H1 (cell line): ENCODE data around the gene TNPO2. TPM values are rescaled to one million over a fixed set of nuclear protein-coding genes. Genes with fewer than 3 reads are reported as not detected.
A peak's percentile ranks its signal among the peaks of the same experiment; 100 is the strongest.

Source experiments
- CTCF ChIA-PET: fragments of 300-600 bp; sonication (Branson Sonifier 250); formaldehyde crosslinking; loops from one replicate; lab custom pipeline; 2021; ENCODE audit not compliant: partially characterized antibody; lab: Charles Lee
- POLR2A ChIA-PET: fragments of 300-600 bp; sonication (Branson Sonifier 250); formaldehyde crosslinking; loops from one replicate; lab custom pipeline; 2021; ENCODE audit warnings: inconsistent platforms; ENCODE audit not compliant: partially characterized antibody; lab: Charles Lee
- DNase-seq, 2 experiments: peaks; one replicate each; pipeline versions ENCODE4 v3.0.0 to v3.0.0-alpha.2; 2010 to 2022; ENCODE audit warnings: low spot score in 2 of 2, low read depth in 1 of 2, mixed read lengths in 1 of 2
- FAIRE-seq: peaks from 2 replicates; lab custom pipeline; 2011; peaks lifted over from hg19 to GRCh38; lab: Jason Lieb, UNC
- H2AFZ ChIP-seq: 2 replicates; pipeline ENCODE4 v1.8.1; 2012; ENCODE audit warnings: low read length, inconsistent platforms
- H2AK5ac ChIP-seq: 2 replicates; pipeline ENCODE4 v1.6.1; 2013; ENCODE audit warnings: low read depth, low read length
- H2BK120ac ChIP-seq: replicated peaks from 2 replicates; pipeline ENCODE3; 2013; ENCODE audit warnings: low read depth, low read length, inconsistent platforms
- H2BK12ac ChIP-seq: 2 replicates; pipeline ENCODE4 v1.6.1; 2013; ENCODE audit warnings: low read depth, low read length
- H2BK15ac ChIP-seq: 2 replicates; pipeline ENCODE4 v1.6.1; 2013; ENCODE audit warnings: low read length
- H2BK20ac ChIP-seq: 2 replicates; pipeline ENCODE4 v1.6.1; 2013; ENCODE audit warnings: low read length
- H2BK5ac ChIP-seq: 2 replicates; pipeline ENCODE4 v1.6.1; 2013; ENCODE audit warnings: low read depth, low read length
- H3K14ac ChIP-seq: 2 replicates; pipeline ENCODE4 v1.6.1; 2013; ENCODE audit warnings: inconsistent platforms; ENCODE audit not compliant: insufficient read length
- H3K18ac ChIP-seq: 2 replicates; pipeline ENCODE4 v1.6.1; 2013; ENCODE audit warnings: low read length; ENCODE audit errors: extremely low read depth
- H3K23ac ChIP-seq: 2 replicates; pipeline ENCODE4 v1.6.1; 2013; ENCODE audit warnings: inconsistent platforms; ENCODE audit not compliant: insufficient read length
- H3K23me2 ChIP-seq: 2 replicates; pipeline ENCODE4 v1.6.1; 2013; ENCODE audit warnings: low read depth, low read length
- H3K27ac ChIP-seq: 2 replicates; pipeline ENCODE4 v1.6.1; 2011; ENCODE audit warnings: low read depth, low read length, inconsistent platforms
- H3K27me3 ChIP-seq, 4 experiments: replicated peaks in 1 of 4; 1 replicate in 1 of 4; 2 replicates in 3 of 4; pipeline versions ENCODE4 v1.6.1 to v1.8.1; 2011 to 2013; ENCODE audit warnings: low read length in 3 of 4, mild to moderate bottlenecking in 3 of 4, inconsistent platforms in 2 of 4, mixed read lengths in 2 of 4, moderate library complexity in 1 of 4; ENCODE audit not compliant: control insufficient read depth in 3 of 4, insufficient read depth in 3 of 4; ENCODE audit errors: extremely low read depth in 1 of 4
- H3K36me3 ChIP-seq, 4 experiments: 2 replicates each; pipeline versions ENCODE4 v1.6.1 to v1.8.1; 2011 to 2013; ENCODE audit warnings: mild to moderate bottlenecking in 4 of 4, low read length in 3 of 4, moderate library complexity in 2 of 4, control low read depth in 1 of 4, inconsistent platforms in 1 of 4; ENCODE audit not compliant: insufficient read depth in 4 of 4, control insufficient read depth in 2 of 4
- H3K4ac ChIP-seq: replicated peaks from 2 replicates; pipeline ENCODE3; 2013; ENCODE audit warnings: low read length, low read depth, mixed read lengths, inconsistent platforms; ENCODE audit not compliant: insufficient read length
- H3K4me1 ChIP-seq, 4 experiments: replicated peaks in 1 of 4; 1 replicate in 1 of 4; 2 replicates in 3 of 4; pipeline versions ENCODE4 v1.6.1 to v1.8.1; 2011 to 2013; ENCODE audit warnings: low read length in 3 of 4, inconsistent platforms in 2 of 4, mixed read lengths in 1 of 4; ENCODE audit not compliant: insufficient read depth in 4 of 4, control insufficient read depth in 3 of 4
- H3K4me2 ChIP-seq, 2 experiments: 2 replicates each; pipeline versions ENCODE4 v1.6.1 to v1.8.1; 2011 to 2013; ENCODE audit warnings: low read depth in 2 of 2, low read length in 2 of 2, control low read depth in 1 of 2, inconsistent platforms in 1 of 2, mild to moderate bottlenecking in 1 of 2; ENCODE audit not compliant: insufficient read depth in 1 of 2
- H3K4me3 ChIP-seq, 4 experiments: fragments of 200-600, 300-600 bp in 1 of 4; sonication (generic), shearing (Covaris generic), sonication (Bioruptor Twin) in 1 of 4; 2 replicates each; pipeline versions ENCODE4 v1.5.1 to v1.8.1; 2011 to 2016; ENCODE audit warnings: low read length in 4 of 4, low read depth in 3 of 4, control low read depth in 2 of 4, inconsistent platforms in 2 of 4, mild to moderate bottlenecking in 2 of 4, mixed read lengths in 1 of 4, moderate library complexity in 1 of 4; ENCODE audit not compliant: insufficient read depth in 2 of 4; ENCODE audit errors: extremely low read depth in 1 of 4
- H3K56ac ChIP-seq: replicated peaks from 2 replicates; pipeline ENCODE3; 2013; ENCODE audit warnings: low read depth, mild to moderate bottlenecking, mixed read lengths, low read length, inconsistent platforms; ENCODE audit not compliant: insufficient read length
- H3K79me1 ChIP-seq: 2 replicates; pipeline ENCODE4 v1.6.1; 2013; ENCODE audit warnings: low read depth, low read length, control low read depth
- H3K79me2 ChIP-seq, 2 experiments: 2 replicates each; pipeline versions ENCODE4 v1.6.1 to v1.8.1; 2012 to 2013; ENCODE audit warnings: low read length in 2 of 2, mild to moderate bottlenecking in 2 of 2, inconsistent platforms in 1 of 2; ENCODE audit not compliant: insufficient read depth in 2 of 2, control insufficient read depth in 1 of 2
- H3K9ac ChIP-seq, 4 experiments: replicated peaks in 1 of 4; 1 replicate in 1 of 4; 2 replicates in 3 of 4; pipeline versions ENCODE4 v1.6.1 to v1.8.1; 2011 to 2013; ENCODE audit warnings: low read depth in 3 of 4, low read length in 3 of 4, control low read depth in 2 of 4, mild to moderate bottlenecking in 2 of 4, moderate library complexity in 2 of 4, inconsistent platforms in 1 of 4; ENCODE audit errors: extremely low read depth in 1 of 4
- H3K9me3 ChIP-seq, 2 experiments: 2 replicates each; pipeline versions ENCODE4 v1.6.1 to v1.8.1; 2012 to 2013; ENCODE audit warnings: mild to moderate bottlenecking in 2 of 2, moderate library complexity in 2 of 2, control low read depth in 1 of 2, inconsistent platforms in 1 of 2, low read depth in 1 of 2, low read length in 1 of 2, mixed read lengths in 1 of 2; ENCODE audit not compliant: insufficient read depth in 2 of 2
- H4K20me1 ChIP-seq, 2 experiments: replicated peaks in 1 of 2; 2 replicates each; pipeline versions ENCODE3 to v1.8.1; 2011 to 2013; ENCODE audit warnings: inconsistent platforms in 2 of 2, low read length in 2 of 2, mild to moderate bottlenecking in 1 of 2; ENCODE audit not compliant: insufficient read depth in 2 of 2, control insufficient read depth in 1 of 2
- H4K5ac ChIP-seq: 2 replicates; pipeline ENCODE4 v1.6.1; 2013; ENCODE audit warnings: low read length, low read depth, mixed read lengths, inconsistent platforms; ENCODE audit not compliant: insufficient read length
- H4K8ac ChIP-seq: 2 replicates; pipeline ENCODE4 v1.8.0; 2013; ENCODE audit warnings: mild to moderate bottlenecking, moderate library complexity, low read length, inconsistent platforms; ENCODE audit not compliant: insufficient read depth; ENCODE audit errors: extremely low read depth
- H4K91ac ChIP-seq: replicated peaks from 2 replicates; pipeline ENCODE3; 2013; ENCODE audit warnings: low read length, mixed read lengths, inconsistent platforms; ENCODE audit not compliant: insufficient read length
- GABPA ChIP-seq: IDR thresholded peaks from 2 replicates; pipeline ENCODE4 v1.6.1; 2011; ENCODE audit warnings: mild to moderate bottlenecking, low read length, moderate library complexity, borderline replicate concordance; ENCODE audit not compliant: insufficient read depth
- KDM5A ChIP-seq: fragments of 200-600 bp; IDR thresholded peaks from 2 replicates; pipeline ENCODE4 v1.7.1; 2012; ENCODE audit warnings: mild to moderate bottlenecking, low read length, inconsistent platforms, mixed read lengths
- MAFK ChIP-seq: IDR thresholded peaks from 2 replicates; pipeline ENCODE4 v1.6.1; 2012; ENCODE audit warnings: low read depth, mild to moderate bottlenecking, improper control_type of control experiment, low read length
- POLR2A ChIP-seq, 2 experiments: IDR thresholded peaks; 1 replicate in 1 of 2; 2 replicates in 1 of 2; pipeline ENCODE4 v1.6.1; 2011; ENCODE audit warnings: low read depth in 2 of 2, low read length in 2 of 2, mild to moderate bottlenecking in 2 of 2; ENCODE audit errors: control extremely low read depth in 1 of 2
- POLR2AphosphoS5 ChIP-seq: IDR thresholded peaks from 2 replicates; pipeline ENCODE4 v1.6.1; 2011; ENCODE audit warnings: low read depth, low read length
- WGBS, 2 experiments: shearing (Covaris generic) in 1 of 2; methylation state at CpG; one replicate each; pipeline versions ENCODE4 v1.1.6 to v1.1.7; 2013 to 2015; ENCODE audit warnings: low lambda C conversion rate in 2 of 2, mixed read lengths in 2 of 2, inconsistent platforms in 1 of 2, low coverage in 1 of 2, missing lambda C conversion rate in 1 of 2; ENCODE audit not compliant: insufficient replicate concordance in 2 of 2, insufficient coverage in 1 of 2, insufficient read length in 1 of 2; ENCODE audit errors: extremely low coverage in 1 of 2, missing lambda C conversion rate in 1 of 2; 5-methylcytosine and 5-hydroxymethylcytosine counted together
- polyA plus RNA-seq, 7 experiments: library from polyadenylated mRNA; depleted of rRNA in 3 of 7; stranded (reverse) in 5 of 7; unstranded in 2 of 7; fragments of >200 nt in 5 of 7; fragments of 200-250 nt in 2 of 7; gene quantifications; 1 replicate in 5 of 7; 2 replicates in 1 of 7; 4 replicates in 1 of 7; pipeline versions ENCODE4 v1.2.1 to v1.2.3, GENCODE V29; 2011 to 2013; ENCODE audit warnings: missing spikeins in 2 of 7, mixed read lengths in 2 of 7
- total RNA-seq: library from RNA; stranded (reverse); fragmentation: NEBNext Ultra II Directional; extraction: Animal tissue kit (Norgen Biotek cat#: 25700); gene quantifications from 2 replicates; pipeline ENCODE4 v1.2.1, GENCODE V29; 2021

TNPO2 gene
- total and polyA plus RNA-seq, 2 of the 8 experiments (the other 6 are each of a cell fraction or from before 2014, with no cell fraction given): 112 to 121 TPM

DNA sequence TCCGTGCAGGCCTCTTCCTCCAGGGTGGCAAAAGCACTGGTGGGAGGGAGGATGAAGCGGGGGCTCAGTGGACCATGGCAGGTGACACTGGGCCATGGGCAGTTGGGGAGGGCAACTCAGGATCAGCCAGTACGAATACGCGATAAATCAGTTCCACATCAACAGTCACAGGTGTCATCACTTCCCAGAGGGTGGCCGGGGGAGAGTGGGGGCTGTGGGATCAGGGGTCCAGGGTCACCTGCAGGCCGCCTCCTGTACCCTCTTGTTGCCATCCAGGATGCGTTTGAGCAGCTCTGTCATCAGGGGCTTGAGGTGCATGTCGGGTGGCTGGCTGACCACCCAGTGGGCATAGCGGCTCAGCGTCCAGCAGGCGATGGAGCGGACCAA, 17.4 kb downstream of the TNPO2 start:
- Histone ChIP-seq H3K4me3 (no peak overlapping the region), H3K36me3 (peaks cover 40 to 77% (median 67%) of the 10 kb centered on the region in 4 experiments)
- CTCF ChIA-PET: interaction anchor here (0.6 to 1.4 kb wide), 6 partner anchors 9 to 191 kb away, joined by 3 to 4 read pairs (median 4); partner anchors contain the start of gene FBXW9

More for the DNA sequence above, 17.4 kb downstream of the TNPO2 start:
- no peaks in the 10 kb centered on the region for H3K27me3 ChIP-seq
- H3K9me3 ChIP-seq: no peaks in the 10 kb centered on the region
- H2AFZ ChIP-seq: no peak overlapping the region
- H3K56ac ChIP-seq: no peak overlapping the region
- H3K23me2 ChIP-seq: no peaks in the 10 kb centered on the region
- no peak overlapping the region for H2AK5ac ChIP-seq
- peak overlapping the region; percentile 76; the same call in 1 of the 2 replicates for H4K8ac ChIP-seq
- H4K20me1 ChIP-seq: peaks cover 0 to 17% of the 10 kb centered on the region in 2 experiments
- no peak overlapping the region for H4K5ac ChIP-seq
- TF ChIP-seq POLR2A (IDR thresholded peaks at IDR 0.05; ENCODE audit: control extremely low read depth in 1 of 2, low read depth in 2 of 2, low read length in 2 of 2) (no peak), POLR2AphosphoS5 (peak; percentile 35), KDM5A (no peak), GABPA (no peak), MAFK (no peak)
- no peak overlapping the region for H3K18ac ChIP-seq
- no peak overlapping the region for H3K23ac ChIP-seq
- no peak overlapping the region for H3K4me2 ChIP-seq
- no peak overlapping the region for H3K4ac ChIP-seq
- H3K79me1 ChIP-seq: no peaks in the 10 kb centered on the region
- H3K14ac ChIP-seq: no peak overlapping the region
- WGBS, 2 experiments: 98% methylated on average over 13 of the region's 13 CpGs; no CpG with 5 or more reads in 1 of the 2 experiments
- H3K9ac ChIP-seq: no peak overlapping the region
- H3K79me2 ChIP-seq: no peaks in the 10 kb centered on the region
- peaks cover 0 to 5% (median 2%) of the 10 kb centered on the region in 4 experiments; a peak in 2 of 7 replicates for H3K4me1 ChIP-seq
- no peak overlapping the region for H2BK15ac ChIP-seq
- DNase-seq: no peak
- POLR2A ChIA-PET: interaction anchor here (2.6 to 6.7 kb wide), 2 partner anchors 9 to 15 kb away, joined by 10 to 50 read pairs; partner anchors contain the start of gene FBXW9
- no peak overlapping the region for H3K27ac ChIP-seq
- no peak overlapping the region for H2BK12ac ChIP-seq
- no peak overlapping the region for H2BK20ac ChIP-seq
- no peak overlapping the region for H2BK5ac ChIP-seq
- H4K91ac ChIP-seq: no peak overlapping the region
- no peak overlapping the region for H2BK120ac ChIP-seq
- no peak for FAIRE-seq
